ENCODE results near the gene RNF135. TPM values are rescaled to one million over a fixed set of nuclear protein-coding genes. Genes with fewer than 3 reads are reported as not detected.
"Not testable (repeated sequence)": the region's sequence is repeated elsewhere in the genome, so short reads cannot be mapped to it uniquely, and the experiment has no call there.

RNF135 gene
- total RNA-seq, 1 donor from 2014 or later: 5.6 TPM

DNA sequence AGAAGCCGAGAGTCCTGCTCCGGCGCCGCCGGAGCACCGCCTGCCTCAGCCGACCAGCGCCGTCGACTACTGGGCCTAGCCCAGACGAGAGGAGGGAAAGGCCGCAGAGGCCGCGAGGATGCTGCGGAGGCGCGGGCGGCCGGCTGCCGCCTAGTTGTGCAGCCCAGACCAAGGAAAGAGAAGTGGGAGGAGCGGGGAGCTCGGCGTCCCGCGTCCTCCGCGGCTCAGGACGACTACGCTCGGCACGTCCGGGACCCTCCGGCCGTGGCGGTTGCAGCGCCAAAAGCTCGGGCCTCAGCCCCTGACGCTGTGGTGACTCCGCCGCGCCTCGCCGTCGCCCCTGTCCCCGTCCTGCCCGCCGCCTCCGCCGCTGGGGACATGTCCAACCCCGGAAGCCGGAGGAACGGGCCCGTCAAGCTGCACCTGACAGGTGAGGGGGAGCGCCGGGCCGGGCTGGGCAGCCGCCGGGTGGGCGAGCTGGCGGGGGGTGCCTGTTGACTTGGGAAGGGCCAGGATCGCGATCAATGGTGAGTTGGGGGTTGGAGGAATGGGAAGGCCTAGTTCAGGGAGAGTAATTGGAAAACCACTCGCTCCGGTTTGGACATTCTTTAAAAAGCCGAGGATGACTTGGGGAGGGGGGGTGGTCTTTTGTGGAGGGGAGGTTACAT is 37.7 kb downstream of the RNF135 start:
- Histone ChIP-seq H3K79me2 (ENCODE audit: insufficient read depth, low read length) (peaks cover 3% of the 10 kb centered on the region), H3K4me1 (ENCODE audit: insufficient read depth, low read length) (peaks cover 8% of the 10 kb centered on the region), H3K27ac (ENCODE audit: low read depth, low read length) (peak overlapping the region; percentile 47), H3K9ac (ENCODE audit: low read length) (peak overlapping the region; percentile 83), H2AFZ (ENCODE audit: low read depth, low read length) (peak overlapping the region; percentile 88), H3K4me2 (ENCODE audit: low read length) (peak overlapping the region; percentile 96), H3K9me3 (ENCODE audit: insufficient read depth, low read depth, low read length) (no peaks in the 10 kb centered on the region), H4K20me1 (ENCODE audit: insufficient read depth, low read length) (peaks cover 3% of the 10 kb centered on the region), H3K36me3 (ENCODE audit: insufficient read depth, low read length) (no peaks in the 10 kb centered on the region), H3K4me3 (ENCODE audit: insufficient read depth, low read depth, low read length) (peak overlapping the region; percentile 66), H3K27me3 (ENCODE audit: insufficient read depth, low read length) (no peaks in the 10 kb centered on the region)
- Mint-ChIP-seq H3K36me3 (ENCODE audit: low read depth, unreplicated experiment) (peaks cover 4% of the 10 kb centered on the region), H3K9me3 (ENCODE audit: unreplicated experiment) (no peaks in the 10 kb centered on the region), H3K4me3 (ENCODE audit: unreplicated experiment) (peak overlapping the region; percentile 96), H3K27me3 (ENCODE audit: low read depth, unreplicated experiment) (no peaks in the 10 kb centered on the region), H3K4me1 (ENCODE audit: low read depth, unreplicated experiment) (peaks cover 10% of the 10 kb centered on the region), H3K27ac (ENCODE audit: unreplicated experiment) (peak overlapping the region; percentile 88)
- FAIRE-seq (no peak), DNase-seq (ENCODE audit: low read depth) (peak; percentile 55)
- TF ChIP-seq EZH2 (IDR thresholded peaks at IDR 0.05; ENCODE audit: insufficient read depth, low read length) (no peak), CTCF (IDR thresholded peaks at IDR 0.05; ENCODE audit: insufficient read depth, low read depth, low read length) (no peak)

DNA sequence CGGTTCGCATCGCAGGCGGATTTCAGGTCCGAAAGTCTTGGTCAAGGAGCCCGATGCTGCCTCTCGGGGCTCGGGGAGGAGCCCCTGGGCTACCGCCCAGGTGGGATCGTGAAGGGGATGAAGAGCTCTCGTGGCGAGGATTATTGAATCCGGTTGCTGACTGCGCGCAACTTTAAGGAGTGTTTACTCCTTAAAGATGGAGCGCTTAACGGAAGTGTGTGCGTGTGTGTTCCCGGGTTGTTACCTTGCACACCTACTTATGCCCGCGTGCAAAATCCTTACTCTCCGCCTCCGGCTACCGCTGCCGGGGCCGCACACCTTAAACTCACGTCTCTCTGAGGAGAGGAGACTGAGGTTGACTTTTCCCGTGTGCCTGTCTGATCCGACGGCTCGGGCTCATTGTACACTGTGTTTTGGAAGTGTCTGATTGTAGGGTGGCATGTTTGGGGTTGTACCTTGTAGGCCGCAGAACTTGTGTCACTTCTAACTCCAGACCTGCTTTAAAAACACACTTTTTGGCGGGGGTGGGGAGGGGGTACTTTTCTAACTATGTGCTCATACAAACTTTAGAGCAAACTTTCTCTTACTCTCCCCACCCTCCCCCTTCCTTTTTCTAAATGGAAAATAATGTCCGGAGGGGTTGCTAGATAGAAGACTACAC is 38.3 kb downstream of the RNF135 start:
- H3K79me2 ChIP-seq (ENCODE audit: insufficient read depth, low read length); H3K9me3 Mint-ChIP-seq (ENCODE audit: unreplicated experiment); H3K4me1 Mint-ChIP-seq (ENCODE audit: low read depth, unreplicated experiment); FAIRE-seq; H3K9me3 ChIP-seq (ENCODE audit: insufficient read depth, low read depth, low read length); H3K27me3 Mint-ChIP-seq (ENCODE audit: low read depth, unreplicated experiment); H4K20me1 ChIP-seq (ENCODE audit: insufficient read depth, low read length); H3K27me3 ChIP-seq (ENCODE audit: insufficient read depth, low read length); H3K4me1 ChIP-seq (ENCODE audit: insufficient read depth, low read length); H3K36me3 ChIP-seq (ENCODE audit: insufficient read depth, low read length); H3K36me3 Mint-ChIP-seq (ENCODE audit: low read depth, unreplicated experiment): not testable (repeated sequence)
- H3K27ac ChIP-seq (ENCODE audit: low read depth, low read length): peak overlapping the region; percentile 47
- peak overlapping the region; percentile 83 for H3K9ac ChIP-seq (ENCODE audit: low read length)
- peak overlapping the region; percentile 88 for H3K27ac Mint-ChIP-seq (ENCODE audit: unreplicated experiment)
- H3K4me3 Mint-ChIP-seq (ENCODE audit: unreplicated experiment): peak overlapping the region; percentile 96
- peak overlapping the region; percentile 96 for H3K4me2 ChIP-seq (ENCODE audit: low read length)
- H2AFZ ChIP-seq (ENCODE audit: low read depth, low read length): peak overlapping the region; percentile 88
- peak; percentile 3 for DNase-seq (ENCODE audit: low read depth)
- peak overlapping the region; percentile 66 for H3K4me3 ChIP-seq (ENCODE audit: insufficient read depth, low read depth, low read length)

GRCh38 chr17:31010014-31010413 is 39.2 kb downstream of the RNF135 start:
- not testable (repeated sequence) for H3K27me3 Mint-ChIP-seq (ENCODE audit: low read depth, unreplicated experiment); H3K4me1 ChIP-seq (ENCODE audit: insufficient read depth, low read length); H3K79me2 ChIP-seq (ENCODE audit: insufficient read depth, low read length); H3K36me3 ChIP-seq (ENCODE audit: insufficient read depth, low read length); H3K9ac ChIP-seq (ENCODE audit: low read length); H3K36me3 Mint-ChIP-seq (ENCODE audit: low read depth, unreplicated experiment); DNase-seq (ENCODE audit: low read depth); H4K20me1 ChIP-seq (ENCODE audit: insufficient read depth, low read length); H3K27me3 ChIP-seq (ENCODE audit: insufficient read depth, low read length); H3K9me3 ChIP-seq (ENCODE audit: insufficient read depth, low read depth, low read length); H3K27ac Mint-ChIP-seq (ENCODE audit: unreplicated experiment); H3K9me3 Mint-ChIP-seq (ENCODE audit: unreplicated experiment); H2AFZ ChIP-seq (ENCODE audit: low read depth, low read length); H3K4me1 Mint-ChIP-seq (ENCODE audit: low read depth, unreplicated experiment)
- peak; percentile 59 for FAIRE-seq
- H3K4me3 ChIP-seq (ENCODE audit: insufficient read depth, low read depth, low read length): peak overlapping the region; percentile 23
- peak overlapping the region; percentile 71 for H3K4me2 ChIP-seq (ENCODE audit: low read length)
- H3K27ac ChIP-seq (ENCODE audit: low read depth, low read length): peak overlapping the region; percentile 26
- H3K4me3 Mint-ChIP-seq (ENCODE audit: unreplicated experiment): peak overlapping the region; percentile 54
